Measurements from ENCODE around the gene CLEC1B. TPM values are rescaled to one million over a fixed set of nuclear protein-coding genes. Genes with fewer than 3 reads are reported as not detected.

CLEC1B gene
- total RNA-seq, 4 donors from 2014 or later = not detected

GRCh38 chr12:10021342-10021741, 22.4 kb upstream of the CLEC1B start:
- Histone ChIP-seq H3K4me3 (no peak overlapping the region), H3K36me3 (no peaks in the 10 kb centered on the region), H3K27me3 (no peaks in the 10 kb centered on the region), H3K4me1 (no peaks in the 10 kb centered on the region), H3K27ac (no peak overlapping the region), H3K9me3 (no peaks in the 10 kb centered on the region)
- no peak for DNase-seq (ENCODE audit: low spot score in 2 of 2)
- TF ChIP-seq CTCF (IDR thresholded peaks at IDR 0.05) (no peak), EP300 (IDR thresholded peaks at IDR 0.05) (no peak), POLR2A (IDR thresholded peaks at IDR 0.05) (no peak)
- 95 to 96% methylated on average over 3 of the region's 3 CpGs for WGBS, 2 donors

GRCh38 chr12:10018386-10018785, 19.5 kb upstream of the CLEC1B start:
- TF ChIP-seq POLR2A (IDR thresholded peaks at IDR 0.05) (no peak), EP300 (IDR thresholded peaks at IDR 0.05) (no peak), CTCF (IDR thresholded peaks at IDR 0.05) (no peak)
- no peak overlapping the region for H3K27ac ChIP-seq
- 71 to 75% methylated on average over 5 of the region's 5 CpGs for WGBS, 2 donors

GRCh38 chr12:10016881-10017280, 18.0 kb upstream of the CLEC1B start:
- no peak for TF ChIP-seq EP300 (IDR thresholded peaks at IDR 0.05)
- TF ChIP-seq CTCF (IDR thresholded peaks at IDR 0.05) = no peak
- no peaks in the 10 kb centered on the region for H3K27me3 ChIP-seq
- no peaks in the 10 kb centered on the region for H3K4me1 ChIP-seq
- WGBS, 2 donors = 5% methylated on average over 1 of the region's 1 CpG
- no peaks in the 10 kb centered on the region for H3K36me3 ChIP-seq
- H3K27ac ChIP-seq = no peak overlapping the region
- H3K4me3 ChIP-seq = no peak overlapping the region
- DNase-seq (ENCODE audit: low spot score in 2 of 2) = no peak
- no peaks in the 10 kb centered on the region for H3K9me3 ChIP-seq

More at GRCh38 chr12:10018386-10018785, 19.5 kb upstream of the CLEC1B start:
- Histone ChIP-seq H3K4me3 (no peak overlapping the region), H3K36me3 (no peaks in the 10 kb centered on the region), H3K4me1 (no peaks in the 10 kb centered on the region), H3K9me3 (no peaks in the 10 kb centered on the region), H3K27me3 (no peaks in the 10 kb centered on the region)
- no peak for DNase-seq (ENCODE audit: low spot score in 2 of 2)

- H3K36me3 ChIP-seq = no peaks in the 10 kb centered on the region
- TF ChIP-seq EP300 (IDR thresholded peaks at IDR 0.05) (no peak), CTCF (IDR thresholded peaks at IDR 0.05) (no peak), POLR2A (IDR thresholded peaks at IDR 0.05) (no peak)
- no peaks in the 10 kb centered on the region for H3K27me3 ChIP-seq
- H3K4me1 ChIP-seq = peaks cover 0 to 2% (median 0%) of the 10 kb centered on the region in 4 donors
- H3K27ac ChIP-seq = no peak overlapping the region
- no peak overlapping the region for H3K4me3 ChIP-seq
- DNase-seq (ENCODE audit: low spot score in 2 of 2) = no peak
- 79 to 85% methylated on average over 4 of the region's 4 CpGs for WGBS, 2 donors
- no peaks in the 10 kb centered on the region for H3K9me3 ChIP-seq
These were observed 16.5 kb upstream of the CLEC1B start for GRCh38 chr12:10015450-10015849.

DNA sequence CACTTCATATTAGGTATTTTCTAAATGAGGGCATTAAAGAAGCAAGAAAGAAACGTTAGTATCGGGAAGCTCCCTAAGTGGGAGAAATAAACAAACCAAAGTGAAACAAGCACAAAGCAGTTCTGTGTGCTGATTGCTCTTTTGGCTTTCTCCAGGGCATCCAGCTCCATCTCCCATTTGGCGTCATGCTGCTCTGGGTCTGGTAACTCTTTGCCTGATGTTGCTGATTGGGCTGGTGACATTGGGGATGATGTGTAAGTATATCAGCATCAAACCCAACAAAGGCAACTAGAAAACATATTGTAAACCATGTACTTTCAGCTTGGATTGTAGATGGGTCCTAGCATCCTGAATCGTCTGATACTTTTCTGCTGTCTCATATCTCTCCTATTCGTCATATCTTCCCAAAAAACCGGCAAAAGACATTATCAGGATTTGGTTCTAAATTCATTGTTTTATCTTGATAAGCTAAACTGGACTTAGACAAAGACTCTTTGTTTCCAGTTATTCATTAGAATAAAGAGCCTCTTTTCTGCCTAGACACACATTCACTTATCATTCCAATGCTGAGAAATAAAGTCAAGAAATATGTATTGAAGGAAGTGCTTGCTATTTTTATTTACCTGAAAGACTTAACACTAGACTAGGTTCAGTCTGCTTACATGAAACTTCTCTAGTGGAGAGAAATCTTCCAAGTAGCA, 13.9 kb upstream of the CLEC1B start:
- Histone ChIP-seq H3K27ac (no peak overlapping the region), H3K9me3 (no peaks in the 10 kb centered on the region), H3K36me3 (no peaks in the 10 kb centered on the region), H3K27me3 (no peaks in the 10 kb centered on the region), H3K4me1 (peaks cover 0 to 4% (median 0%) of the 10 kb centered on the region in 4 donors), H3K4me3 (no peak overlapping the region)
- no peak for TF ChIP-seq EP300 (IDR thresholded peaks at IDR 0.05)
- TF ChIP-seq CTCF (IDR thresholded peaks at IDR 0.05) = no peak
- no peak for TF ChIP-seq POLR2A (IDR thresholded peaks at IDR 0.05)
- WGBS, 2 donors = 39 to 53% methylated on average over 6 of the region's 6 CpGs
- no peak for DNase-seq (ENCODE audit: low spot score in 2 of 2)

All from tibial nerve (tissue), 4 donors.